Left renal pelvis (tissue), 4 donors: ENCODE data around the gene ZNF177. TPM values are rescaled to one million over a fixed set of nuclear protein-coding genes. Genes with fewer than 3 reads are reported as not detected.
A peak's percentile ranks its signal among the peaks of the same experiment; 100 is the strongest.
"Not testable (repeated sequence)": the region's sequence is repeated elsewhere in the genome, so short reads cannot be mapped to it uniquely, and the experiment has no call there.

Experiments used
- DNase-seq, 4 donors: peaks; one replicate each; pipeline ENCODE4 v3.0.0-alpha.2; 2013; ENCODE audit warnings: low read depth in 4 of 4, low spot score in 3 of 4
- polyA plus RNA-seq, 4 donors: library from polyadenylated mRNA; unstranded; fragments of 120-200 nt; gene quantifications; one replicate each; pipeline ENCODE4 v1.2.1, GENCODE V29; 2013; ENCODE audit not compliant: insufficient read length in 4 of 4

Gene ZNF177
- 10 to 100 TPM; 10.9 to 12.6 (median 11.2) TPM for polyA plus RNA-seq

- DNase-seq: peak; percentile 18 to 29 (median 26)
Observed at GRCh38 chr19:9362905-9363304, at the start of gene ZNF177. ZNF177 (plus strand) TSS chr19:9363013; CDS start chr19:9378312, 15,299 bp downstream.

- no peak for DNase-seq
Observed at GRCh38 chr19:9313756-9314155, 49.1 kb upstream of the ZNF177 start.

- DNase-seq: no peak
Observed at GRCh38 chr19:9321338-9321737, 41.5 kb upstream of the ZNF177 start.

GRCh38 chr19:9321756-9322155, 41.1 kb upstream of the ZNF177 start:
- DNase-seq: not testable (repeated sequence)

GRCh38 chr19:9322201-9322600, 40.6 kb upstream of the ZNF177 start:
- DNase-seq: not testable (repeated sequence)

GRCh38 chr19:9323557-9323918, 39.3 kb upstream of the ZNF177 start:
- DNase-seq: peak in 3 of 4 donors; percentile 48 to 60 (median 51)

GRCh38 chr19:9323919-9324583, 38.8 kb upstream of the ZNF177 start, which contains the start of gene ZNF559:
ZNF559 (plus strand) TSS chr19:9324179; CDS start chr19:9338550, 14,371 bp downstream.
- peak; percentile 88 to 93 (median 90) for DNase-seq

- DNase-seq: no peak
Observed at GRCh38 chr19:9324584-9324962, 38.2 kb upstream of the ZNF177 start.

- DNase-seq: no peak
Observed at GRCh38 chr19:9329999-9330398, 32.8 kb upstream of the ZNF177 start.

- no peak for DNase-seq
Observed at GRCh38 chr19:9342610-9343304, 20.1 kb upstream of the ZNF177 start.

GRCh38 chr19:9345005-9345404, 17.8 kb upstream of the ZNF177 start:
- no peak for DNase-seq

- no peak for DNase-seq
Observed at GRCh38 chr19:9348253-9348652, 14.6 kb upstream of the ZNF177 start.

- no peak for DNase-seq
Observed at GRCh38 chr19:9348671-9349070, 14.1 kb upstream of the ZNF177 start.

GRCh38 chr19:9352505-9352904, 10.3 kb upstream of the ZNF177 start:
- no peak for DNase-seq

GRCh38 chr19:9353011-9353410, 9.8 kb upstream of the ZNF177 start:
- DNase-seq: no peak

- no peak for DNase-seq
Observed at GRCh38 chr19:9354651-9355050, 8.2 kb upstream of the ZNF177 start.

GRCh38 chr19:9370738-9371619, 8.2 kb downstream of the ZNF177 start:
- no peak for DNase-seq

GRCh38 chr19:9381361-9381785, 18.6 kb downstream of the ZNF177 start:
- no peak for DNase-seq

- DNase-seq: peak; percentile 66 to 77 (median 73)
Observed at GRCh38 chr19:9406798-9407352, 44.1 kb downstream of the ZNF177 start.

GRCh38 chr19:9407827-9408226, 45.0 kb downstream of the ZNF177 start:
- DNase-seq: no peak
